Gastroesophageal sphincter (tissue), 3 donors: ENCODE results near the gene ACADSB.

Experiments
- CTCF ChIP-seq, 4 experiments: fragments of 200-600 bp in 2 of 4; fragments of 450-650 bp in 2 of 4; sonication (generic) in 1 of 4; IDR thresholded peaks; one replicate each; pipeline ENCODE4 v1.5.1; 2017 to 2019; ENCODE audit warnings: antibody characterized with exemption in 4 of 4, mild to moderate bottlenecking in 2 of 4, moderate library complexity in 2 of 4
- POLR2A ChIP-seq, 2 donors: fragments of 450-650 bp; IDR thresholded peaks; one replicate each; pipeline ENCODE4 v1.6.1; 2017; ENCODE audit warnings: antibody characterized with exemption in 2 of 2, mild to moderate bottlenecking in 2 of 2, moderate library complexity in 1 of 2
- POLR2AphosphoS5 ChIP-seq: sonication (generic); formaldehyde crosslinking; IDR thresholded peaks from one replicate; pipeline ENCODE4 v1.6.1; 2017; ENCODE audit warnings: antibody characterized with exemption

GRCh38 chr10:123083811-123084210, 75.0 kb downstream of the ACADSB start:
- TF ChIP-seq POLR2A (IDR thresholded peaks at IDR 0.05), result no peak
- no peak for TF ChIP-seq CTCF (IDR thresholded peaks at IDR 0.05)
- no peak for TF ChIP-seq POLR2AphosphoS5
